Measurements from ENCODE around the gene NRP1.

GRCh38 chr10:33189808-33190207, 144.7 kb downstream of the NRP1 start:
- TF ChIP-seq FOXM1 (IDR thresholded peaks at IDR 0.05; ENCODE audit: borderline replicate concordance, low read depth) (no peak), EP300 (IDR thresholded peaks at IDR 0.05; ENCODE audit: borderline replicate concordance) (no peak), MAX (IDR thresholded peaks at IDR 0.05) (no peak), REST (IDR thresholded peaks at IDR 0.05; ENCODE audit: low read depth) (no peak), CREB1 (IDR thresholded peaks at IDR 0.05; ENCODE audit: low read depth) (no peak), TAF1 (IDR thresholded peaks at IDR 0.05; ENCODE audit: low read depth) (no peak), TCF12 (IDR thresholded peaks at IDR 0.05; ENCODE audit: low read depth) (no peak), CEBPB (IDR thresholded peaks at IDR 0.05) (no peak)
- TF ChIP-seq, protein P1, sequence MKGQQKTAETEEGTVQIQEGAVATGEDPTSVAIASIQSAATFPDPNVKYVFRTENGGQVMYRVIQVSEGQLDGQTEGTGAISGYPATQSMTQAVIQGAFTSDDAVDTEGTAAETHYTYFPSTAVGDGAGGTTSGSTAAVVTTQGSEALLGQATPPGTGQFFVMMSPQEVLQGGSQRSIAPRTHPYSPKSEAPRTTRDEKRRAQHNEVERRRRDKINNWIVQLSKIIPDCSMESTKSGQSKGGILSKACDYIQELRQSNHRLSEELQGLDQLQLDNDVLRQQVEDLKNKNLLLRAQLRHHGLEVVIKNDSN (IDR thresholded peaks at IDR 0.05) = no peak
